ENCODE data around the gene CDK5RAP3.

The CDK5RAP3 gene

GRCh38 chr17:48025040-48025903 is 54.4 kb downstream of the CDK5RAP3 start:
- DNase-seq, result peak; percentile 97 to 98

GRCh38 chr17:48025904-48026501 is 55.1 kb downstream of the CDK5RAP3 start:
- DNase-seq, result no peak

GRCh38 chr17:48026502-48027321 is 55.8 kb downstream of the CDK5RAP3 start:
- peak; percentile 74 to 77 for DNase-seq

- no peak for DNase-seq
These were observed 56.5 kb downstream of the CDK5RAP3 start for GRCh38 chr17:48027322-48027981.

GRCh38 chr17:48028736-48029135 is 57.8 kb downstream of the CDK5RAP3 start:
- DNase-seq, result no peak

- no peak for DNase-seq
These were observed 59.6 kb downstream of the CDK5RAP3 start for GRCh38 chr17:48030531-48030930.

Data from CD4-positive, alpha-beta T cell treated with Interleukin-4 for 1 hour (primary cell).